SK-MEL-5 (cell line): Measurements from ENCODE around the gene CDCA4. TPM values are rescaled to one million over a fixed set of nuclear protein-coding genes. Genes with fewer than 3 reads are reported as not detected.

ENCODE experiments used
- DNase-seq: peaks from one replicate; pipeline ENCODE4 v3.0.0-alpha.2; 2016; ENCODE audit warnings: low read depth, low spot score
- in situ Hi-C: cut with HindIII; loops from 2 replicates; pipeline ENCODE4 v1.10.0; 2016; ENCODE audit warnings: low sequenced_read_pairs, high pct_unique_total_duplicates, low pct_unique_long_range_greater_than_20kb
- total RNA-seq: library from RNA; depleted of rRNA; stranded (reverse); fragments of >200 nt; shearing (Covaris generic); gene quantifications from 2 replicates; pipeline ENCODE4 v1.2.3, GENCODE V29; 2014

Gene CDCA4
- total RNA-seq, 1 experiment from 2014 or later: 90.8 TPM

GRCh38 chr14:105006831-105007592 lies 13.9 kb downstream of the CDCA4 start:
- in situ Hi-C loops: no loop called here
- DNase-seq: no peak

GRCh38 chr14:105005929-105006830 lies 14.7 kb downstream of the CDCA4 start:
- no peak for DNase-seq
- in situ Hi-C loops: no loop called here

GRCh38 chr14:105005329-105005928 lies 15.5 kb downstream of the CDCA4 start:
- in situ Hi-C loops: no loop called here

DNA sequence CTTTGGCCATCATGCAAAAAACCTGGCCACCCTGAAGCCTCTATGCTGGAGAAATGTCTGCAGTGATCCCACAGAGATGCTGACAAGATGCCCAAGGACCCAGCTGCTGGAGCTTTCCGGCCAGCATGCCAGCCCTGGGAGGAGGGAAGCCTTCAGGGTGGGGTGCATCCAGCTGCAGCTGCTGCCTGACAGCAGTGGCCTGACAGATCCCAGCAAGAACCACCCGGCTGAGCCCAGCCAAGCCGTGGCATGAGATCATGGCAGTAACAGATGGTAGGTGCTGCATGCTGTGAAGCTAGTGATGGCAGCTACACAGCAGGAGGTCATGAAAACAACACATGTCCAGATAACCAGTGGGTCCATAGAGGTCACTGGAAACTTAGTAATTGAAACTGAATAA lies 21.5 kb downstream of the CDCA4 start:
- in situ Hi-C loops: no loop called here
- DNase-seq: no peak

More at GRCh38 chr14:105005329-105005928, 15.5 kb downstream of the CDCA4 start:
- no peak for DNase-seq

DNA sequence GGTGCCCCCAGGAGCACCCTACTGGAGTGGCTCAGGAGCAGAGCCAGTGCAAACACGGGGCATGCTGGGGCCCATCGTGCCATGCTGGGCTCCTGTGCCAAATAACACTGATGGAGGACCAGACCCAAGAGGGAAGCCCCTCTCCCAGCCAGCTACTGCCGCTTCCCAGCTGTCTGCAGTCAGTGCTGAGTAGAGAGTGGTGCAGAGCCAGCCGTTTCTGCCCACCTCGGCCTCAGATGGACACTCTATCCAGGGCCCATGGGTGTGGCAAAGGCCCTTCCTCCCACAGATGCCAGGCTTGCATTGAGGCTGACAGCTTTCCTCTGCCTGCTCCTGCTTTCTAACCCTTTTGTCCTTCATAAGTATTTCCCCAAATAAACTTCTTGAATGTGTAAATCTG lies 22.1 kb downstream of the CDCA4 start:
- in situ Hi-C loops: no loop called here
- no peak for DNase-seq

GRCh38 chr14:104996483-104996882 lies 24.4 kb downstream of the CDCA4 start:
- no peak for DNase-seq
- in situ Hi-C loops: no loop called here

DNA sequence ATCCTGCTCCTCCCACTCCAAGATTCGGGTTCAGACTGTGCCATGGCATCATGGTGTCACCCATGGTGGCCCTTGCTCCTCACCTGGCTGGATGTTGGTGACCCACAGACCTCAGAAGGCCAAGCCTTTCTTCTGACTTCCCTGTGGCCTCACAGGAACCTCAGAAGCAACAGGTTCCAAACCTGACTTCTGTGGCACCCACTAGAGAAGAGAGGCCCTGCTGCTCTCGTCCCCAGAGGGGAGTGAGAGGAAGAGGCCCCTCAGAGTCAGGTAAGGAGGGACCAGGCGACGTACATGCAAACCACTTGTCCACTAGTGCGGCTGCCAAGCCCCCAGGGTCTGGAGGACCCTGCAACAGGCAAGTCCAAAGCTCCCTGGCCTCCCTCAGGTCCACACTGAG lies 24.9 kb downstream of the CDCA4 start:
- in situ Hi-C loops: no loop called here
- no peak for DNase-seq

DNA sequence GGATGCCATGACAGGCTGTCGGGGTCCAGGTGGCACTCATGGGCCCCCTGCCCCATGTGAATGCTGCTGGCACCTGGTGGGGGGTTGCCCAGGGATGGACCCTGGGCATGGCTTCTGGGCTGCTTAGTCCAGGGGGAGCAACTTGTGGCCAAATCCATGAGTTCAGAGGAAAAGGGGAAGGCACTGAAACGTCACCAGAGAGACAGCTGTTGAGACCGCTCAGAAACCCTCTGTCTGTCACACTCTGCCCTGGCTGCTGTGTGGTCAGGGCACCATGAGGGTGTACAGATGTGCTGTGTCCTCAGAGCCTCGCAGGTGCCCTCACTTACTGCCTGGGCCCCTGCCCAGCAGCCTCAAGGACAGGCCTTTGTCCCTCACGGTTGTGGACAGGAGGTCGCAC lies 25.9 kb downstream of the CDCA4 start:
- DNase-seq: no peak
- in situ Hi-C loops: no loop called here

DNA sequence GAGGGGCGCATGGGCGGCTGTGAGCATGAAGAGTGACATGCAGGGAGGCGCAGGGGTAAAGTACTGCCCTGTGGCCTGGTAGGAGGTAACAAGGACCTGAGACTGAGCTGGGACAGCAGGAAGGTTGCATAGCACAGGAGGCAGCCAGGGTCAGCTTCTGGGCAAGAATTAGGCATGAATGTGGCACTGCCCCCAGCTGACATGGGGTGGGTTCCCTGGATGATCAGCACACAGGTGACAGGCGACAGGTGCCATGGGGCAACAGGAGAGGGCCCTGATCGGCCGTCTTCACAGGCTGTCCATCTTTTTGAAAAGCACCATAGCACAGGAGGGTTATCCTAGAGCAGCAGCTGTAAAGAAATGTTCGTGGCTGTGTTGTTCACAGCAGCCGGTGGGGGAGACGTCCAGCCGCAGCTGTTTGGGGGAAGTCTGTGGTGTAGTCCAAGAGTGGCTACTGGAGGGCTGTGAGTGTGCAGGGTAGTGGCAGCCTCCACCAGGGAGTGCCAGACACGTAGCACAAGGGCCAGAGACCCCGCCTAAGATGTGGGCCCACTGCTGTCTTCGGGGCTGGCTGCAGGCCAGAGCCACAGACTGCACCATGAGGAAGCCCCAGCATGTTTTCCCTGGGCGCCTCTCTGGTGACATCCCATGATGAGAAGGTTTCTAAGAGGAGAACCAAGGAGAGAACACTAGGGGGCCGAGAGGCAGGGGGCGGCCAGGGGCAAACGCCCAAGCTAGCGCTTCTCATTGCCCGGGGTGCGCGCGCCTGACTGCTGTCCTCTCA lies 26.9 kb downstream of the CDCA4 start:
- in situ Hi-C loops: no loop called here
- DNase-seq: no peak

GRCh38 chr14:104993306-104993705 lies 27.6 kb downstream of the CDCA4 start:
- in situ Hi-C loops: no loop called here
- DNase-seq: no peak

- DNase-seq: no peak
- in situ Hi-C loops: no loop called here
Observed at GRCh38 chr14:104992501-104992900, 28.4 kb downstream of the CDCA4 start.

GRCh38 chr14:104991896-104992230 lies 29.0 kb downstream of the CDCA4 start:
- in situ Hi-C loops: no loop called here
- DNase-seq: no peak

GRCh38 chr14:104989951-104990303 lies 31.0 kb downstream of the CDCA4 start:
- no peak for DNase-seq
- in situ Hi-C loops: no loop called here

DNA sequence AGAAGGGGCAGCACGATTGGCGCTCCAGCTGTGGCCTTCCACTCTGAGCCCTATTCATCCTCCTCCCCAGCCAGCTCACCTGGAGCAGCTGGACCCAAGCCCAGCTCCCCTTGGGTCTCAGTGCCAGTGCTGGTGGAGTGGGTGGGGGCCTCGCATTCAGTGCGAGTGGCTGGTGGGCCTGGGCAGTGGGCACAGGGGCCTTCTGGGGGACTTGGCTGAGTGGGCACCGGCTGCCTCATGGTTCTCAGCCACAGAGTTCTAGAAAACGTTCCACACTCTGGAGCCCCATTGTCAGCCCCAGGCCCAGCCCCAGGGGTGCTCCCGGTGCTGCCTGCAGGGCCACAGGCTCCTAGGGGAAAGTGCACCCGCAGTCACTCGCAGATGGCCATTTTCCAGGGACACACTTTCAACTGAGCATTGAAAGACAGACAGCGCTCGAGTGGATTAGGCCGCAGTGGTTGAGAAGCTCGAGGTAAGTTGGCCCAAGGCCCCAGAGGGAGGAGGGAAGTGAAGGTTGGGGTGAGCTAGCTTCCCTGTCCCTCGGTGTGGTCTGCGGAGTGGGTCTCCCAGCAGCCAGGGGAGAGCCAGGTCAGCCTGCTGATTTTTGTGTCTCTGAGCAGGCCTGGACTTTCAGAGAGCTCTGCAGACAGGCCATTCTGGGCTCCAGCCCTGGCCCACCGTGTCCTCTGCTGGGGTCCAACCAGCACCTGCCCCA lies 31.5 kb downstream of the CDCA4 start:
- in situ Hi-C loops: no loop called here
- DNase-seq: no peak

- in situ Hi-C loops: no loop called here
- no peak for DNase-seq
Observed at GRCh38 chr14:104986487-104987164, 34.3 kb downstream of the CDCA4 start.

DNA sequence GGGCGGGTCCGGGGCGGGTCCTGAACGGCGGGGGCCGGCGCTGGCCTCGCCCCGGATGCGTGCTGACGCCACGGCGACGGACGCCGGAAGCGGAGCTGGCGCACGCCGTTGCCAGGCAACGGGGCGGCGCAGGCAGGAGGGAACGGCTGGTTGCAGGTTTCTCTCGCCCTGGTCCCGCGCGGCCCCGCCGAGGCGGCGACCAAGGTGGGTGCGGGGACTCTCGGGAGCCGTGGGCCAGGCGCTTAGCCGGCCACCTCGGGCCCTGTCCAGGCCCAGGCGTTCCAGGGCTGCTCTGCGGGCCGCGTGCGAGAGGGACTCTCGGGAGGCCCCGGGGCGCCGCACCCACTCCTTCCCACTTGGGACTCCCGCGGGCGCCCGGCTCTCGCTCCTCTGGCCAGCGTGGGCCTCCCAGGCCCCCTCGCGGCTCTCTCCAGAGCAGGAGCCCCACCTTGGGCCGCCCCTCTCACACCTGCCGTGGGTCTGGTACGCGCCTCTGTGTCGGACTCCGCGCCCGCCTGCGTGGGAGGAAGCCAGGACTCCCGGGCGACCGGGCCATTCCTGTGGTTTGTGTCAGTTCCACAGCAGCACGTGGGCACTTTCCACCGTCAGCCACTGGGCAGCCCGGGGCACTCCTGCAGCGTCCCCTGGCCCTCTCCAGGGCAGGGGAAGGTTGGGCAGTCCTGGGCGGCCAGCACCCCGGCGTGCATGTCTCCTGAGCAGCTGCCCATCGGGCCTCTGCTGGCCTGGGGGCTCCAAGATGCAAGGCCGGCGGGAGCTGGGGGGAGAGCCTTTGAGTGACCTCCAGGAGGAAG lies 35.0 kb downstream of the CDCA4 start, which contains the start of gene CLBA1:
TSS of gene CLBA1 (plus strand) at position 114 of the 812 bp plus-strand sequence. CDS start at position 758, 644 bp downstream.
- in situ Hi-C loops: no loop called here
- peak; percentile 90 for DNase-seq
